Measurements from ENCODE around the gene POLR2J2. TPM values are rescaled to one million over a fixed set of nuclear protein-coding genes. Genes with fewer than 3 reads are reported as not detected.
"Not testable (repeated sequence)": the region's sequence is repeated elsewhere in the genome, so short reads cannot be mapped to it uniquely, and the experiment has no call there.

Gene POLR2J2
- total RNA-seq, 1 experiment from 2014 or later: 3.8 TPM

GRCh38 chr7:102673447-102674067, 2.1 kb upstream of the POLR2J2 start:
- DNase-seq (ENCODE audit: extremely low read depth, low read depth): not testable (repeated sequence)

DNA sequence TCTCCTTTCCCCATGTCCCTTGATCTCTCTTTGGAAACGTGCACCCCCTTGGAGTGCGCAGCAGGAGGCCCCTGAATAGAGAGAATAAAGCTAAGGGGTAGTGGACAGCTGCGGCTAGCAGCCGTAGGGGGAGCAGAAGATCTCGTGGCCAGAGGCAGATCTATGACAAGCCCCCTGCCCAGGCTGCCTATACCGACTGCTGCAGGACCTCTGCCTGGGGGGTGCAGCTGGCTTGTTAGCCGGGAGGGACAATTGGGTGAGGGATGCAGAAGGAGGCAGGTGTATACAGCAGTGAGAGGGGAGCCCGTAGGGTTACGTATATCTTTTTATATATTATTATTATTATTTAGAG, 469 bp upstream of the POLR2J2 start:
- not testable (repeated sequence) for DNase-seq (ENCODE audit: extremely low read depth, low read depth)

GRCh38 chr7:102667523-102667922, 3.9 kb downstream of the POLR2J2 start:
- DNase-seq (ENCODE audit: extremely low read depth, low read depth): not testable (repeated sequence)

- DNase-seq (ENCODE audit: extremely low read depth, low read depth): not testable (repeated sequence)
Measured at GRCh38 chr7:102666850-102667249, 4.6 kb downstream of the POLR2J2 start.

GRCh38 chr7:102664765-102665164, 6.7 kb downstream of the POLR2J2 start:
- not testable (repeated sequence) for DNase-seq (ENCODE audit: extremely low read depth, low read depth)

- DNase-seq (ENCODE audit: extremely low read depth, low read depth): not testable (repeated sequence)
Measured at GRCh38 chr7:102649924-102650323, 21.5 kb downstream of the POLR2J2 start, which contains the start of gene SPDYE2B. TSS of gene SPDYE2B (plus strand) at chr7:102650319. CDS start at chr7:102652349, 2,030 bp downstream.

GRCh38 chr7:102647813-102648212, 23.6 kb downstream of the POLR2J2 start:
- not testable (repeated sequence) for DNase-seq (ENCODE audit: extremely low read depth, low read depth)

- DNase-seq (ENCODE audit: extremely low read depth, low read depth): not testable (repeated sequence)
Measured at GRCh38 chr7:102643404-102643803, 28.1 kb downstream of the POLR2J2 start.

DNA sequence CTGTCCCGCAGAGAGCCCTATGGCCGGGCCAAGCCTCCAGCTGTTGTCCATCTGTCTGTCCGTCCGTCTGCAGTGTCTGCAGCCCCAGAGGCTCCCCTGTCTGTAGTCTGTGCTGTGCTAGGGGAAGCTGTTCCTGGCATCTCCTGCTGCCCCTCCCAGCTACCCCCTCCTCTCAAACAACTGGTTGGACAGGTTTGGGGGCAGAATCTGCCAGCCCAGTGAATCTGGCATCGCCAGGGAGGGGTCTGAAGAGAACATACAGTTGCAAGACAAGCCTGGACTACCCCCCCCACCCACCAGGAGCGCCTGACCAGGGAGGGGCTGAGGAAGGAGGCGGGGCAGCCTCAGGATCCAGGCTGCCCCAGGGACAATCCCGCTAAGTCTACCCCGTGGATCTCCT, 28.8 kb downstream of the POLR2J2 start, which contains the start of gene UPK3BL1:
Gene UPK3BL1 (minus strand): TSS at position 101 of the 400 bp plus-strand sequence. CDS start 50 bp downstream, at position 51.
- DNase-seq (ENCODE audit: extremely low read depth, low read depth): not testable (repeated sequence)

GRCh38 chr7:102638848-102639247, 32.6 kb downstream of the POLR2J2 start:
- not testable (repeated sequence) for DNase-seq (ENCODE audit: extremely low read depth, low read depth)

- not testable (repeated sequence) for DNase-seq (ENCODE audit: extremely low read depth, low read depth)
Measured at GRCh38 chr7:102636956-102637355, 34.5 kb downstream of the POLR2J2 start.

GRCh38 chr7:102635354-102635753, 36.1 kb downstream of the POLR2J2 start:
- DNase-seq (ENCODE audit: extremely low read depth, low read depth): not testable (repeated sequence)

DNA sequence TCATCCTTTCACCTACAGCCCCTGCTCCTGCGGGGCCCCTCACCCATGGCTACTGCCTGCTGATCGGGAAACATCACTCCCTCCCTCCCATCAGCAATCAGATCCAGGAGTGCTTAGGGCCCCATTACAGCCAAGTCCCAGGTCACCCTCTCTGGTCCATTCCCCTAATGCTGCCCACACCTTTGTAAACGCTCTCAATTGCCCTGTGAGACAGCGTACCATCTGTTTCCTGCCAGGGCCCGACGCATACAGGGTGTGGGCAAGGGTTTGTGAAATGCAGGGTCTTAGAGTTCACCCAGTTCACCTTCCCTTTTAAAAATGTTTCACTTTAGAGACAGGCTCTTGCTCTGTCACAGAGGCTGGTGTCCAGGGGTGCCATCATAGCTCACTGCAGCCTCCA, 37.2 kb downstream of the POLR2J2 start:
- not testable (repeated sequence) for DNase-seq (ENCODE audit: extremely low read depth, low read depth)

DNA sequence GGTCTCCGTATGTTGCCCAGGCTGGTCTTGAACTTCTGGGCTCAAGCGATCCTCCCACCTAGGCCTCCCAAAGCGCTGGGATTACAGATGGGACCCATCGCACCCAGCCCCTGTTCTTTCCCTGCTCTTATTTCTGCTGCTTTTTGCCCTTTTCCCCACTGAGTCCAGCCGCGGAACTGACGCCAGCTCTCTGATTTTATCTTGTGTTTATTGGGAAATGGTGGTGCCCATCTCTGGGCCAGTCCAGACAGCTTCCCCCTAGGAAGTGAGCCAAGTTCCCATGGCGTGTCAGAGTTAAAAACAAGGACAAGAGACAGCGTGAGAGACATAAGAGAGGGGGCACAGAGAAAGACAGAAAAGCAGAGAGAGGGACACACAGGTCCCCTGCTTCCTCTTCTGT, 40.8 kb downstream of the POLR2J2 start:
- DNase-seq (ENCODE audit: extremely low read depth, low read depth): not testable (repeated sequence)

DNA sequence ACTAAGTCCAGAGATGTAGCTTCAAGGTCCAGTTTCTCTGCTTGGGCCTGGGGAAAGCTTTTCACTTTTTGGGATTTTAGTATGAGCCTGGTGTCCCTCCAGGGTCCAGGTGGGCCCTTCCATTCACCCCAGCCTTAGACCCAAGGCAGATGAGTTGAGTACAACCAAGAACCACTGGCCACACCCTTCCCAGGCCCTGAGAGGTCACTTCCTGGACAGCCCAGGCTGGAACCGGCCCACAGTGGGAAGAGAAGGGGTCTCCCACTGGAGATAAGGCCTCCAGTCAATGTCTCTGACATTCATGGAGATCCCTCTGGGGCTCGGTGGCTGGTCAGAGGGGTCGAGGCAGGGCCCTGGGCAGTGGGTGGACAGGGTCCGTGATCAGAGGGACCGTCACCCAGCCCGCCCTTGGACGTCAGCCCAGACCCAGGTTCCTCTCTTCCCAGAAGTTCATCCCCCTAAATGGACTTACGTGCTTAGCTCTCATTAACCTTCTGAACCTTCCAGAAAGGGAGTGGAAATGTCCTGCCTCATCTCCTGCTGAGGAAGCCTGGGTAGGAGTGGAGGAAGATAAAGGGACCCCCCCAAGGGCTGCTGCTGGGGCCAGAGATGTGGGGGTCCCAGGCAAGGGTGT, 44.1 kb downstream of the POLR2J2 start:
- DNase-seq (ENCODE audit: extremely low read depth, low read depth): not testable (repeated sequence)

DNA sequence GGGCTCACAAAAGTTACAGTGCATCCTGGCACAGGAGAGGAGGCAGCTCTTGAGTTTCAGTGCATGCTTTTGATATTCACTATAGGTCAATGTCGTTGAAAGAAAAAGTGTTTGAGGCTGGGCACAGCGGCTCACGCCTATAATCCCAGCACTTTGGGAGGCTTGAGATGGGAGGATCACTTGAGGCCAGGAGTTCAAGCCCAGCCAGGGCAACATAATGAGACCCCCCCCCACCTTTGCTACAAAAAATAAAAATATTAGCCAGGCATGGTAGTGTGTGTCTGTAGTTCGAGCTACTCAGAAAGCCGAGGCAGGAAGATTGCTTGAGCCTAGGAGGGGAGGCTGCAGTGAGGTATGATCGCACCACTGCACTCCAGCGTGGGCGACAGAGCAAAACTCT, 53.3 kb downstream of the POLR2J2 start:
- DNase-seq (ENCODE audit: extremely low read depth, low read depth): not testable (repeated sequence)

DNA sequence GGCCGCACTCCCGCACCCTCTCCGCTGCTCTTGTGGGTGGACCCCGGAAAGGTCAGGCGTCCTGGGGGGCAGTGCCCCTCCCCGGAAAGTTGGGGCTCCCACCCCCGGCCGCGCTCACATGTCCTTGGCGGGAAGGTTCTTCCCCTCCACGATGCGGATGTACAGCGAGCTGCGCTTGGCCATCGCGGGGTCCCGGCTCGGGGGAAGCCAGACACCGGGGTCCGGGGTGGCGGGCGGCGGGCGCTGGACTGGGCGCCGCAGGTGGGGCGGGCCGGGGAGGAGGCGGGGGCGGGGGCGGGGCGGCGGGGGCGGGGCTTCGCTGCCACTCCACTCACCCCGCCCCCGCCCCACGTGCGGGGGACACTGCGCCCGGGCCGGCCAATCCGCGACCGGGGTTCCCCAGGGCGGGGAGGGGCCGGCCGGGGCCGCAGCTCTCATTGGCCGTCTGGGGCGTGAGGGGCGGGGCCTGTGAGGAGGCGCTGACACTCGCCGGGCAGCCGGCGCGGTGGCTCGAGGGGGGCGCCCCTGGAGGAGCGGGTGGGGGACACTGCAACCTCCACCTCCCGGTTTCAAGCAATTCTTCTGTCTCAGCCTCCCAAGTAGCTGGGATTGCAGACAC, 54.8 kb downstream of the POLR2J2 start, which contains the start of gene RASA4:
Gene RASA4 (minus strand): TSS at position 250 of the 619 bp plus-strand sequence. CDS start 67 bp downstream, at position 183.
- DNase-seq (ENCODE audit: extremely low read depth, low read depth): not testable (repeated sequence)

Data from NCI-H460 (cell line).